Measurements from ENCODE around the gene EHD4.

EHD4 gene

DNA sequence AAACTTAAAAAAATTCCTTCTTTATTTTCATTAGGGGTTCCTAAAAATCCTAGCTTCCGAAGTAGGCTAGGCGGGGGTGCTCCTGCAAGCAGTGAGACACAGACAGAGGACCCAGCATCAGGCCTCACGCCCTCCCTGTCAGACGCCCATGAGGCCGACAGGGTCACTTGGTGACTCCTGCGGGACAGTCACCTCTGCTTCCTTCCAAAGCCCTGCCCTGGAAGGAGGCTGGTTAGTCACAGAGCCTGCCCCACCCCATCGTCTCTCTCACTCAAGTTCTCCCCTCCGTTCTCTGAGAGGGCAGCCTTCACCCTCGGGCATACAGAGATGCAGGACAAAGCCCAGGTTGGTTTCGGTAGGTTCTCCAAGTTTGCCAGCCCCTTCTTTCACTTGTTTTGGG is 38.6 kb downstream of the EHD4 start:
- DNase-seq, result no peak

- DNase-seq, result no peak
Measured at GRCh38 chr15:41933326-41933725, 39.0 kb downstream of the EHD4 start.

DNA sequence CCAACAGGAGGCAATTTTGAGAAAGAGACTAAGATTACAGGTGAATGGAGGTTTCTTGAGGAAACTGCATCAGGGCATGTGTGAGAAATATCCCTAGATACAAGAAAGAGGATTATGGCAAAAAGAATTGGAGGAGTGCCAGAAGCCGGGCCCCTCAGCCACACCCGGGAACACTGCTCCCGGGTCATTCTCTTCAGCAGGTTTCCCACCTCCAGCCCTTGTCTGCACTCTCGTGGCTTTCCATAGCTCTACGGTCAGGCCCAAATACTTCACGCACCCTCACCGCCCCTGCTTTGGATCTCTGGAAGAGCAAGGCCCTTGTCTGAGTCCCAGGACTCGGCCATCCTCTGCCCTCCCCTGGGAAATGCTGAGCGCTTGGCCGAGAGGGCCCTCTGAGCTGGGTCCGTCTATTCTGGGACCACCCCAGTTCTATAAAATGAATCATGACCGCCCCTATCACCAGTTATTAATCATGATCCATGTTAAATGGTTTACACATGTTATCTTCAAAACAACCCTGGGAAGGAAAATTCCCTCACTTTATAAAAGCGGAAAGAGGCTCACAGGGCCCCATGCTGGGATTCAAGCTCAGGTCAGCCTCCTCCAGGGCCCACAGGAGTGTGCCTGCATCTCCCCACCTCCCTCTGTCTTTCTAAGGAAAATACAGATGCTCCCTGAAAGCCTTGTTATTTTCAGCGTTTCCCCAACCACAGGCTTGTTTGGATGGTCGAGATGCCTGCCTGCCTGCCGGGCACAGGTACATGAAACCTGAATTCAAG is 39.7 kb downstream of the EHD4 start:
- DNase-seq, result no peak

- no peak for DNase-seq
Measured at GRCh38 chr15:41932101-41932500, 40.3 kb downstream of the EHD4 start.

DNA sequence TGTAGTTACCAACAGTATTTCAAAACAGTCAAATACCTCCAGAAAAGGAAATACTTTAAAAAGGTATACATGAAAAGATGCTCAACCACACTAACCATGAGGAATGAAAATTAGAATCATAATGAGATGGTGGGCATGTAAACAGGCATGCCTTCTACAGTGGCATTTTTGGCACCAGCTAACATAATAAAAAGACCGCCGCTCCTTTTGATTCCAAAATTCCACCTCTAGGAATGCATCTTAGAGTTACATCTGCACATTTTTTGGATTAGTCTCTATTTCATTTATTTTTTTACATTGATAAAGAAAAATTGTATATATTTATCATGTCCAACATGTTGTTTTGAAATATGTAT is 41.5 kb downstream of the EHD4 start:
- no peak for DNase-seq

GRCh38 chr15:41930221-41930866 is 42.0 kb downstream of the EHD4 start:
- no peak for DNase-seq

DNA sequence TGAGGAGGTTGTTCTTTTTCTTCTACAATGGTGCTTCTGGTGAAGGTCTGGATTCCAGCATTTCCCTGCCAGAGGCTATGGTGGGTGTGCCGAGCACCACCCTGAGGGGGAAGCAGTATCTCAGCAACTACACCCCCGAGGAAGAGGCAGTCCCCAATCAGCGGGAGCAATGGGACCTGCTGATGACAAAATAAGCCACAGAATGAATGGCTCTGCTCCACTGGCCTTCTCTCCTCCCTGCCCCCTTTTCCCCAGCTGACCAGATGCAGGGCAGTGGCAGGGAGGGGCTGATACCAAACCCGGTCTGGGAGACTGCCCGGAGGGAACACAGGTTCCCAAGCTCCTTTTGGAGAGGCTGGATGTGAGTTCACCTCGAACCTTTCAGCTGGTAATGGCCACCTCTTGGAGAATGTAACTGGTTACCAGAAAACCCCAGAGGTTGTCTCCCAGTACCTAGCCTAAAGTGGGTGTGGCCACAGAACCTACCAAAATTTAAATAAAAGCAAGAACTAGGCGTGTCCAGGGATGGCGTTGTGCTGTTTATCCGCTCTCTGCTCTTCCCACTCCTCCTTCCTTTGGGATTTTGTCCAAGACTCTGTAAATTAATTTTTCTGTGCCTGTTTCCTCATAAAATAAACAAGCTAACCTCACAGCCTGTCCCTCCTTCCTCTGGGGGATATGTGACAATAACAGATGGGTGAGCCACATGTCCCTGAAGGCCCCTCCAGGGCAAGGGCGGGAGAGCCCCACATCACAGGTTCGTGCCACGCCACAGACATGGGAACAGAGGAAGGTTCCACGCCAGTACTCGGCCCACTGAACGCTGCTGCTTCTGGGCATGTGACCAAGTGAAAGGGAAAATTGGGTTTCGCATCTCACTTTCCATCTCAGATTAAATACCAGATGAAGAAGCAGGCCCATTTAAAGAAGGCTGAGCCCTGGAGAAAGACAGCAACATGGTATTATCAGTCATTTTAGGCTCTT is 43.4 kb downstream of the EHD4 start:
- no peak for DNase-seq

DNA sequence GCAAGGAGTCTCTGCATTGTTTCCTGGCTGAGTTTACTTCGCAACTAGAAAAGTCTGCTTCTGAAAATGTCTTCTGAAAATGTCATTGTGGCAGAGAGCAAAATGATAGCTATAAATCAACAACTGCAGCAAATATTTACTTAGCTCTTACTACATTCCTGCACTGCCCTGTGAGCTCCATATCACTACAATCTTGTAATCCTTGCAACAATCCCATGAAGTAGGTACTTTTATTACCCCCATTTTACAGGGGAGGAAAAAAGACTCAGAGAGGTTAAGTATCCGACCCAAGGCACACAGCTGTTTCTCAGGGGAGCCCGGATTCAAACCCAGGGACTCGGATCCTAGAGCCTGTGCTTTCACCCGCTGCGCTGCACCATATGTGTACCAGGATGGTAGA is 44.3 kb downstream of the EHD4 start:
- DNase-seq, result no peak

DNA sequence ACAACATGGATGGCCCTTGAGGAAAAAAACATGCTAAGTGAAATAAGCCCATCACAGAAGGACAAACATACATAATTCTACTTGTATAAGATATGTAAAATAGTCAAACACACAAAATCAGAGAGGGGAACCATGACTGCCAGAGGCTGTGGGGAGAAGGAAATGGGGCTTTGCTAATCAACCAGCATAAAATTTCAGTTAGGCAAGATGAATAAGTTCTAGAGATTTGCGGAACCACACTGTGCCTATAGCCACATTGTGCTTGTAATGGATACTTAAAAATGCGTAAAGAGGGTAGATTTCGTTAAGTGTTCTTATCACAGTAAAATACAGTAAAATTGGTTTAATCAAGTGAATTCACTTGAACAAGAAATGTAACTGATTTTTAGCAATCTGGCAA is 44.8 kb downstream of the EHD4 start:
- DNase-seq, result no peak

GRCh38 chr15:41926185-41927056 is 45.9 kb downstream of the EHD4 start:
- no peak for DNase-seq

GRCh38 chr15:41925086-41925608 is 47.2 kb downstream of the EHD4 start:
- DNase-seq, result no peak

- DNase-seq, result no peak
Measured at GRCh38 chr15:41923401-41923997, 48.9 kb downstream of the EHD4 start.

GRCh38 chr15:41922353-41922752 is 50.0 kb downstream of the EHD4 start:
- no peak for DNase-seq

DNA sequence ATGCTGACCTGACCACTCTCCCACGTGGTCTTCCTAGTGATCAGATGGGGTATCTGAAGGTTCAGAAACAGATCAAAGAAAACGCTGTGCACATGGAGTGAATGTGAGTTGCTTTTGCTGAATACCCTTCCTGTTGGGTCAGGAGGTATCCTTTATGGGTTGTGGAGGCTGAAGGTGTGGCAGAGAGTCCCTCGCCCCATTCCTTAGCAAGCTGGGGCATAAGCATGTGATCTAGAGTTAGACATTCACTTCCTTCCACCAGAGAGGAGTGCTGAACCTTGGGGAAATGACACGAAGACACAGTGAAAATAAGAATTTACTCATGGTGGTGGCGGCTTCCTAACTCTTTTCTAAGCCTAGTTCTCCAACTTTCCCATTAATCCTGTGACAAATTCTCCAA is 50.7 kb downstream of the EHD4 start:
- DNase-seq, result no peak

GRCh38 chr15:41921167-41921566 is 51.2 kb downstream of the EHD4 start:
- DNase-seq, result no peak

GRCh38 chr15:41919954-41920538 is 52.3 kb downstream of the EHD4 start:
- no peak for DNase-seq

DNA sequence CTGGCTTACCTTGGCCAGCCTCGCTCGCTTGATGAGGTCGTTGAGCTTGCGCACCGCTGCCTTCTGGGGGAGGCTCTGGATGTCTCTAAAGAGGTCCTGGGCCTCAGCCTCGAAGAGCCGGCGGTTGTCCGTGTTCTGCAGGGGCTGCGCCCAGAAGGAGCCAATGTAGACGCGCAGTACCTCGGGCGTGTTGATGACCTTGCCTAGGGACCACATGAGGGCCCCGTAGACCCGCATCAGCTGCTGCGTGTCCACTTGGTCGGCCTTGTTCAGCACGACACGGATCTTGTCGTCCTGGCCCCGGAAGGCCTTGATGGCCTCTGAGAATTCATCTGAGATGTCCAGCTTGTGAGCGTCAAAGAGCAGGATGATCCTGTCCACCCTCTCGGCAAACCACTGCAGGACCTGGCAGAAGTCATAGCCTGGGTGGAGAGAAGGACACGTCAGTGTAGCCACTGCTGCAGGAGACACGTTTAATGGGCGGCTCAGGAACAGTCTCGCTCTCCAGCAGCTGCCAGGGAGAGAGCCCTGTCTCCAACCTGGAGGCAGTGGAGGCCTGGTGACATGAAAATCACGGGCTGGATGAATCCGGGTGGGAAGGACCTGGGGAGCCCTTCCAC is 53.0 kb downstream of the EHD4 start:
- no peak for DNase-seq

- no peak for DNase-seq
Measured at GRCh38 chr15:41918506-41919126, 53.7 kb downstream of the EHD4 start.

DNA sequence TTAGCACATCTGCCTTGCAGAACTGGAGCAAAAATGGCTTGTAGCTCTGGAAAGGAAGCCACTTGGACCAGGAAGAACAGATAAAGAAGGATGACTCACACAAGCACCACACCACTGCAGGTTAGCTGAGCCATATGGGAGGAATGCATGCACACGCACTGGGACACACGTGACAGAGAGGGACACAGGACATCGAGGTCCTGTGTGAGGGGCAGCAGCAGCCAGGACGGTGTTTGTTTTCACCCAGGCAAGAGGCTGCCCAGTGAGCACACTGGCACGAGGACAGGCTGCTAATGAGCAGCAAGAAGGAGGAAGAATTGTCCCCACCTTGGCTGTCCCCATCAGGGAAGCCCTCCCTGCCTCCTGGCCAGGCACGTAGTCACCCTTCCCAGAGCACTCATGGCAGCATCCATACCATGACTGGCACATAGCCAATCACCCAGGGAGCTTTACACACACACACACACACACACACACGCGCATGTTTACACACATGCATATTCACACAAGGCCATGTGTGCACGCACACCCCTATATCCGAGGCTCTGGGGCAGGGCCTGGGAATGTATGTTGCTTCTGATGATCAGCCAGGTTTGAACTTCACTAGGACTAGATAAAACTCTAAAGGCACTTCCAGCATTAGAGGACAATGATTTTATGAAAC is 54.5 kb downstream of the EHD4 start:
- DNase-seq, result no peak
